ENCODE results near the gene MAMDC2.

Gene MAMDC2

DNA sequence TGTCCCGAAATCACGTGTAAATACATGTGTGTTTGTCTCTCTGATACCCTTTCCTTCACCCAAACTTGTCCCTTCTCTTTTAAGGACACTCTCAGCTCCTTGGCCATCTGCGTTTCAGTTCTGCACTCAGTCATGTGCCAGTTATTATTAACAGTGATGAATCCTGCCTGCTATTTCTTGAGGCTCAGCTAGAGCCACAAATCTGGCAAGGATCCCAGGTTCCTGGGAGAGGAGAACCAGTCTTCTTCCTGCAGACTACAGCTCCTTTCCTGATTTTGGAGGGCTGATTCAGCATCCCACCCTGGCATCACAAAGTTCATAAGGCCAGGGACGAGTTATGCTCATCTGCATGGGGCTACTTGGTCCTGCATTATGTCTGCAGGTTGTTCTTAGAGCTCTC lies 5.6 kb downstream of the MAMDC2 start:
- Mint-ChIP-seq H3K36me3 (ENCODE audit: low read depth) (no peaks in the 10 kb centered on the region), H3K4me3 (peak overlapping the region in 1 of 3 experiments; percentile 29), H3K4me1 (peaks cover 68% of the 10 kb centered on the region), H3K27me3 (ENCODE audit: low read depth) (peaks cover 14% of the 10 kb centered on the region), H3K27ac (peak overlapping the region in 1 of 3 experiments; percentile 48), H3K9me3 (no peaks in the 10 kb centered on the region)
- TF ChIP-seq, protein P1, sequence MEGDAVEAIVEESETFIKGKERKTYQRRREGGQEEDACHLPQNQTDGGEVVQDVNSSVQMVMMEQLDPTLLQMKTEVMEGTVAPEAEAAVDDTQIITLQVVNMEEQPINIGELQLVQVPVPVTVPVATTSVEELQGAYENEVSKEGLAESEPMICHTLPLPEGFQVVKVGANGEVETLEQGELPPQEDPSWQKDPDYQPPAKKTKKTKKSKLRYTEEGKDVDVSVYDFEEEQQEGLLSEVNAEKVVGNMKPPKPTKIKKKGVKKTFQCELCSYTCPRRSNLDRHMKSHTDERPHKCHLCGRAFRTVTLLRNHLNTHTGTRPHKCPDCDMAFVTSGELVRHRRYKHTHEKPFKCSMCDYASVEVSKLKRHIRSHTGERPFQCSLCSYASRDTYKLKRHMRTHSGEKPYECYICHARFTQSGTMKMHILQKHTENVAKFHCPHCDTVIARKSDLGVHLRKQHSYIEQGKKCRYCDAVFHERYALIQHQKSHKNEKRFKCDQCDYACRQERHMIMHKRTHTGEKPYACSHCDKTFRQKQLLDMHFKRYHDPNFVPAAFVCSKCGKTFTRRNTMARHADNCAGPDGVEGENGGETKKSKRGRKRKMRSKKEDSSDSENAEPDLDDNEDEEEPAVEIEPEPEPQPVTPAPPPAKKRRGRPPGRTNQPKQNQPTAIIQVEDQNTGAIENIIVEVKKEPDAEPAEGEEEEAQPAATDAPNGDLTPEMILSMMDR (IDR thresholded peaks at IDR 0.05; ENCODE audit: unreplicated experiment in 3 of 3) = no peak

DNA sequence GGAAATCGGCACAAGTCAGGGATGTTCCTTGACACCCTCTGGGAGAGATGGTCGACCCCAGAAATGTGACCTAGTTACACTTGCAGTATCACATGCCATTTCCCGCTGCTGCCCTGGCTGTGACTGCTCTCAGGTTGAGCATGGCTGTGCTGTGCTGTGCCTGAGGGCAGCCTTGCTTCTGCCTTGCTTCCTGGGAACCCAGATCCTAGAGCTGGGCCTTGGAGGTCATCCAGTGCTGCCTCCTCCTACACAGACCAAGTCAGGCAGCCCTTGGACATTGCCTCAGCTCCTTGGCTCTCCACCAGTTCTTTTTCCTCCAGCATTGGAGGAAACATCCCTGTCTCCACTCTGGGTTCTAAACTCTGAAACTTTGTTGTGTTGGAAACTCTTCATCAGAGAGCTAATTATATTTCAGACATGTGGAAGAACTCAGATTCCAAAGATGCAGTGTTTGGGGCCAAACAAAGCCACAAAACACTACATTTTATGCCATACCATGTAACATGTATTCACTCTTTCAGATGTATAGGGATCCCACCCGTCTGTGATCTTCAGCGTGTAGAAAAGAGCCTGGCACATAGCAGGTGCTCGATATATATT lies 6.1 kb downstream of the MAMDC2 start:
- TF ChIP-seq, protein P1 (IDR thresholded peaks at IDR 0.05; ENCODE audit: unreplicated experiment in 3 of 3) = no peak
- no peak overlapping the region for H3K4me3 Mint-ChIP-seq
- H3K36me3 Mint-ChIP-seq (ENCODE audit: low read depth) = no peaks in the 10 kb centered on the region
- H3K27me3 Mint-ChIP-seq (ENCODE audit: low read depth) = peaks cover 10% of the 10 kb centered on the region
- no peaks in the 10 kb centered on the region for H3K9me3 Mint-ChIP-seq
- peaks cover 65% of the 10 kb centered on the region for H3K4me1 Mint-ChIP-seq
- H3K27ac Mint-ChIP-seq = peak overlapping the region in 1 of 3 experiments; percentile 48

DNA sequence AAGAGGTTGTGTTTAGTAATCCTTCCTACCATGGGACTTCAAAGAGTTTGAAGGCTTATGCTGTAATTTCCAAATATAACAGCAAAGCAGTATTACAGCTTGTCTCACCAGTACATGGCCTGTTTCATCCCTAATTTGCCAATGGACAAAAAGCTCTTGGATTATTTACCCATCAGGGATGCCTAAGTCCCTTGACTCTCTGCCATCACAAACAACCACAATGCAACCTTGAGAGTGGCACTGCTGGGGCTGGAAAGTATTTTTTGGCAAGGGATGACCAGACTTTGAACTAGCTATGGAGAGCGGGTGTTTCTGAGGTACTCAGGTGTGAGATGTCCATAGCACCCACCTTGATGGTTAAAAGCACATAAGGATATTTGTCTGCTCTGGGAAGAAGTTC lies 9.1 kb downstream of the MAMDC2 start:
- TF ChIP-seq, protein P1 (IDR thresholded peaks at IDR 0.05; ENCODE audit: unreplicated experiment in 3 of 3) = no peak

DNA sequence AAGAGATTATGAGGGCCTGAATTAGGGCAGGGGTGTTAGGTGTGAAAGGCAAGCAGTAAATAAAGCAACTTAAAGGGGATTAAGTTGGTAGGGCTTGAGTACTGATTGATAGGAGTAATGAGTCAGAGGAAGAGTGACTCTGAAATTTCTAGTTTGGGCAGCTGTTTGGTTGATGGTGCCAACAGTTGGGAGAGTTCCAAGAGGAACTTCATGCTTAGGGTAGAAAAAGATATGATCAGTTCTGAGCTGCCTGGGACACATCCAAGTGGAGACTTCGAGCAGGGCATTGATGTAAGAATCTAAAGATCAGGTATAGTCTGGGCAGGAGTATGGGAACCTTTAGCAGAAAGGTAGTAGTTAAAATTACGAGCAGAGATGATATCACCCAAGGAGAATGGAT lies 10.2 kb downstream of the MAMDC2 start:
- no peaks in the 10 kb centered on the region for H3K27me3 Mint-ChIP-seq (ENCODE audit: low read depth)
- peak overlapping the region in 2 of 3 experiments; percentile 7 to 14 for H3K27ac Mint-ChIP-seq
- peaks cover 57% of the 10 kb centered on the region for H3K4me1 Mint-ChIP-seq
- no peak overlapping the region for H3K4me3 Mint-ChIP-seq
- no peaks in the 10 kb centered on the region for H3K36me3 Mint-ChIP-seq (ENCODE audit: low read depth)
- no peaks in the 10 kb centered on the region for H3K9me3 Mint-ChIP-seq
- TF ChIP-seq, protein P1 (IDR thresholded peaks at IDR 0.05; ENCODE audit: unreplicated experiment in 3 of 3) = no peak

More for the DNA sequence above, 9.1 kb downstream of the MAMDC2 start:
- H3K4me3 Mint-ChIP-seq = no peak overlapping the region
- no peaks in the 10 kb centered on the region for H3K27me3 Mint-ChIP-seq (ENCODE audit: low read depth)
- no peak overlapping the region for H3K27ac Mint-ChIP-seq
- no peaks in the 10 kb centered on the region for H3K9me3 Mint-ChIP-seq
- no peaks in the 10 kb centered on the region for H3K36me3 Mint-ChIP-seq (ENCODE audit: low read depth)
- H3K4me1 Mint-ChIP-seq = peaks cover 60% of the 10 kb centered on the region

DNA sequence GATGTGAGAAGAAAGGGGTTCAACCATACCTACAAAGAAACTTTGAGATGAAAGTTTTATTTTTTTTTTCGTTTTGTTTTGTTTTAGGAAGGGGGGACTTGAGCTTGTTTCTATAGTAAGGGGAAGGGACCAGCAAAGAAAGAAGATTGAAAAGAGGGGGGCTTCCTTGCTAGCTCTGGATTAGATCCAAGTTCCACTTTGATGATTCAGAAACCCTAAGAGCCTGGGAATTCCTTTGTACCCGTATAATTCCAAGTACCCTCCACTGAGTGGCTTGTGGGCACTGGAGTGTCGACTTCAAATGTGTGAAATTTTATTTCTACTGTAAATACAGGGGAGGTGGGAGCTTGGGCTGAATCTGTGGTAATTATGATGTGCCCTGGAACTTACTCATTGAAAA lies 10.9 kb downstream of the MAMDC2 start:
- Mint-ChIP-seq H3K4me1 (peaks cover 57% of the 10 kb centered on the region), H3K4me3 (no peak overlapping the region), H3K9me3 (no peaks in the 10 kb centered on the region), H3K36me3 (ENCODE audit: low read depth) (no peaks in the 10 kb centered on the region), H3K27me3 (ENCODE audit: low read depth) (no peaks in the 10 kb centered on the region), H3K27ac (peak overlapping the region in 2 of 3 experiments; percentile 14 to 81)
- TF ChIP-seq, protein P1 (IDR thresholded peaks at IDR 0.05; ENCODE audit: unreplicated experiment in 3 of 3) = no peak

All from nephron (organoid).